ENCODE data around the gene CACNB3. TPM values are rescaled to one million over a fixed set of nuclear protein-coding genes. Genes with fewer than 3 reads are reported as not detected.

Gene CACNB3
- total and polyA plus RNA-seq, 2 of the 8 experiments (the other 6 are each of a cell fraction or from before 2014, with no cell fraction given), result 12.5 to 16.0 TPM

DNA sequence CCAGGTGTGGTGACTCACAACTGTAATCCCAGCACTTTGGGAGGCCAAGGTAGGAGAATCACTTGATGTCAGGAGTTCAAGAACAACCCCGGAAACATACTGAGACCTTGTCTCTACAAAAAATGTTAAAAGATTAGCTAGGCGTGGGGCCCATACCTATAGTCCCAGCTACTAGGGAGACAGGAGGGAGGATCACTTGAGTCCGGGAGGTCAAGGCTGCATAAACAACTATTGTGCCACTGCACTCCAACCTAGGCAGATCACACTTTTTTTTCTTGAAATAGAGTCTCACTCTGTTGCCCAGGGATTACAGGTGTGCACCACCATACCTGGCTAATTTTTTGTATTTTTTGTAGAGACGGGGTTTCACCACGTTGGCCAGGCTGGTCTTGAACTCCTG lies 41.3 kb downstream of the CACNB3 start:
- H2AK5ac ChIP-seq (ENCODE audit: low read depth, low read length), result no peak overlapping the region
- 91% methylated on average over 5 of the region's 5 CpGs; no CpG with 5 or more reads in 1 of the 2 experiments for WGBS, 2 experiments (ENCODE audit: extremely low coverage in 1 of 2, insufficient coverage in 1 of 2, insufficient read length in 1 of 2, insufficient replicate concordance in 2 of 2, low coverage in 1 of 2, low lambda C conversion rate in 2 of 2, missing lambda C conversion rate in 1 of 2)
- no peak overlapping the region for H2BK12ac ChIP-seq (ENCODE audit: low read depth, low read length)
- FAIRE-seq (no peak), DNase-seq (ENCODE audit: low read depth in 1 of 2, low spot score in 2 of 2) (no peak)
- POLR2A ChIA-PET (ENCODE audit: partially characterized antibody), result interaction anchor here (0.7 to 22.9 kb wide), 7 partner anchors 6 to 130 kb away, joined by 3 to 651 read pairs (median 4); partner anchors contain the start of gene DDX23
- H3K27ac ChIP-seq (ENCODE audit: low read depth, low read length), result no peak overlapping the region
- H3K56ac ChIP-seq (replicated peaks; ENCODE audit: insufficient read length, low read depth, low read length), result no peak overlapping the region
- CTCF ChIA-PET (ENCODE audit: partially characterized antibody), result interaction anchor here (1.1 to 26.4 kb wide), 5 partner anchors 8 to 54 kb away, joined by 3 to 678 read pairs (median 4); a partner anchor contains a TSS
- H4K20me1 ChIP-seq (replicated peaks in 1 of 2; ENCODE audit: control insufficient read depth in 1 of 2, insufficient read depth in 2 of 2, low read length in 2 of 2), result peaks cover 12 to 18% of the 10 kb centered on the region in 2 experiments
- H3K18ac ChIP-seq (ENCODE audit: extremely low read depth, low read length), result no peak overlapping the region
- peaks cover 6% of the 10 kb centered on the region for H3K23me2 ChIP-seq (ENCODE audit: low read depth, low read length)
- H4K5ac ChIP-seq (ENCODE audit: insufficient read length, low read depth, low read length), result no peak overlapping the region
- no peak overlapping the region for H2BK15ac ChIP-seq (ENCODE audit: low read length)
- no peak overlapping the region for H3K9ac ChIP-seq (replicated peaks in 1 of 4; ENCODE audit: extremely low read depth in 1 of 4, low read depth in 3 of 4, low read length in 3 of 4)
- H3K14ac ChIP-seq (ENCODE audit: insufficient read length), result no peak overlapping the region
- H2BK120ac ChIP-seq (replicated peaks; ENCODE audit: low read depth, low read length), result no peak overlapping the region
- H2BK5ac ChIP-seq (ENCODE audit: low read depth, low read length), result no peak overlapping the region
- no peak overlapping the region for H3K4ac ChIP-seq (replicated peaks; ENCODE audit: insufficient read length, low read depth, low read length)
- no peak overlapping the region for H4K91ac ChIP-seq (replicated peaks; ENCODE audit: insufficient read length, low read length)
- no peaks in the 10 kb centered on the region for H3K9me3 ChIP-seq (ENCODE audit: insufficient read depth in 2 of 2, low read depth in 1 of 2, low read length in 1 of 2)
- H3K23ac ChIP-seq (ENCODE audit: insufficient read length), result no peak overlapping the region
- H3K4me1 ChIP-seq (replicated peaks in 1 of 4; ENCODE audit: control insufficient read depth in 3 of 4, insufficient read depth in 4 of 4, low read length in 3 of 4), result peaks cover 4 to 17% (median 13%) of the 10 kb centered on the region in 4 experiments
- no peak overlapping the region for H4K8ac ChIP-seq (ENCODE audit: extremely low read depth, insufficient read depth, low read length)
- H2BK20ac ChIP-seq (ENCODE audit: low read length), result no peak overlapping the region
- H3K79me1 ChIP-seq (ENCODE audit: low read depth, low read length), result no peaks in the 10 kb centered on the region; the same call in 1 of the 2 replicates
- TF ChIP-seq TEAD4 (IDR thresholded peaks at IDR 0.05; ENCODE audit: low read depth, low read length), result no peak
- no peak for TF ChIP-seq CTBP2 (IDR thresholded peaks at IDR 0.05; ENCODE audit: borderline replicate concordance, insufficient read depth, insufficient read length, low read length)
- peaks cover 0 to 23% of the 10 kb centered on the region in 2 experiments; a peak in 2 of 4 replicates for H3K79me2 ChIP-seq (ENCODE audit: control insufficient read depth in 1 of 2, insufficient read depth in 2 of 2, low read length in 2 of 2)
- no peak overlapping the region for H2AFZ ChIP-seq (ENCODE audit: low read length)
- peaks cover 22 to 55% (median 34%) of the 10 kb centered on the region in 4 experiments for H3K36me3 ChIP-seq (ENCODE audit: control insufficient read depth in 2 of 4, insufficient read depth in 4 of 4, low read length in 3 of 4)
- no peaks in the 10 kb centered on the region for H3K27me3 ChIP-seq (replicated peaks in 1 of 4; ENCODE audit: control insufficient read depth in 3 of 4, extremely low read depth in 1 of 4, insufficient read depth in 3 of 4, low read length in 3 of 4)
- no peak overlapping the region for H3K4me3 ChIP-seq (ENCODE audit: extremely low read depth in 1 of 4, insufficient read depth in 2 of 4, low read depth in 3 of 4, low read length in 4 of 4)
- no peak overlapping the region for H3K4me2 ChIP-seq (ENCODE audit: insufficient read depth in 1 of 2, low read depth in 2 of 2, low read length in 2 of 2)

Measured in H1 (cell line).